Measurements from ENCODE around the gene LONRF2. TPM values are rescaled to one million over a fixed set of nuclear protein-coding genes. Genes with fewer than 3 reads are reported as not detected.
A peak's percentile ranks its signal among the peaks of the same experiment; 100 is the strongest.

LONRF2 gene
- polyA plus RNA-seq, 2 of the 4 experiments (the other 2 are of a cell fraction): 4.8 to 17.9 TPM

DNA sequence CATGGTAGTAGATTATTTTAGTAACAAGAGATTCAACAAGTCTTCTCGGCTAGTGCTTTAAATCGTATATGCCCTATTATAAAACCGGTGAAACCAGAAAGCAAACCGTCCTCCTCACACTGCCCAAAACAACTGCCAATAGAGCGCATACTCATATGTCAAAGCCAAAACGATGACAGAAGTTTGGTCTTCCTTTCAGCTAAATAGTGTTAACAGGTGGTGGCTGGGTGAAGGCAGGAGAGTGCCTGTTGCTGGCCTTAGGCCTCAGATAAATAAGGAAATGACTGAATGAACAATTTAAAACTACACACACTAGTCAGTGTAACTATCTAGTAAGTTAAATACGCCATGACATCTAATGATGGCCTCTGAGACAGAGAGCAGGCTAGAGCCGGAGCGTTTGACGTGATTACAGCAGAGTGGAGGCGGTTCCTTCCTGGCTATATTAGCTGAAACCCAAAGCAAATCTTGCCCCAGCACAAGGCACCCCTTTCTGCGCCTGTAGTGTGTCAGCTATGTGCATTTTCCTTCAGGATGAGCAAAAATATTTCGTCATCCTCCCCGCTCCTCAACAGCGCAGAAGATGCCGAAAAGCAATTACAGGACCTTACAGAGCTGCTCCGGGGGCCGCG lies 1.6 kb downstream of the LONRF2 start:
- H3K4me2 ChIP-seq: peak overlapping the region; percentile 83
- peak overlapping the region; percentile 88 for H3K4me3 ChIP-seq
- whole genome bisulfite sequencing (ENCODE audit: missing lambda C conversion rate): 55% methylated on average over 19 of the region's 19 CpGs
- H3K4me1 ChIP-seq: peaks cover 14% of the 10 kb centered on the region; the same call in 1 of the 3 replicates
- peaks cover 21% of the 10 kb centered on the region for H3K9me3 ChIP-seq
- ChIA-PET CTCF (interaction anchor here (0.6 to 7.4 kb wide), 13 partner anchors 11 to 162 kb away, joined by 3 to 52 read pairs (median 4); partner anchors contain the start of gene CHST10), POLR2A (interaction anchor here (0.8 to 4.7 kb wide), 4 partner anchors 14 to 69 kb away, joined by 3 to 49 read pairs (median 4); no protein-coding TSS in a partner anchor)
- DNase-seq (ENCODE audit: low read depth in 1 of 2, low spot score in 1 of 2): peak; percentile 9 to 50
- ATAC-seq: peak; percentile 56 to 76
- FAIRE-seq: no peak
- H3K27ac ChIP-seq: peak overlapping the region; percentile 92 to 94
- TF ChIP-seq JUNB (IDR thresholded peaks at IDR 0.05) (no peak), CEBPB (IDR thresholded peaks at IDR 0.05) (peak; percentile 4 to 13; a peak in 1 of 4 replicates)

- H3K4me2 ChIP-seq: no peak overlapping the region
- no peak overlapping the region for H3K4me3 ChIP-seq
- H3K4me1 ChIP-seq: peaks cover 8% of the 10 kb centered on the region; the same call in 1 of the 3 replicates
- TF ChIP-seq EP300 (IDR thresholded peaks at IDR 0.05): no peak
- H3K9me3 ChIP-seq: peaks cover 21% of the 10 kb centered on the region
- ATAC-seq: no peak
- whole genome bisulfite sequencing (ENCODE audit: missing lambda C conversion rate): 92% methylated on average over 1 of the region's 1 CpG
- ChIA-PET CTCF (no interaction called here), POLR2A (interaction anchor here (0.6 kb wide), 1 partner anchor 25 kb away, joined by 4 read pairs; no protein-coding TSS in a partner anchor)
- DNase-seq (ENCODE audit: low read depth in 1 of 2, low spot score in 1 of 2): peak in 1 of 2 experiments; percentile 18
- no peak for FAIRE-seq
- H3K27ac ChIP-seq: no peak overlapping the region
These were observed 4.7 kb downstream of the LONRF2 start for GRCh38 chr2:100317634-100318033.

GRCh38 chr2:100309973-100310719 lies 12.2 kb downstream of the LONRF2 start:
- CTCF ChIA-PET: no interaction called here
- H3K4me3 ChIP-seq: no peak overlapping the region
- H3K4me2 ChIP-seq: no peak overlapping the region
- ATAC-seq (no peak), FAIRE-seq (no peak), DNase-seq (ENCODE audit: low read depth in 1 of 2, low spot score in 1 of 2) (no peak)
- no peaks in the 10 kb centered on the region for H3K9me3 ChIP-seq
- TF ChIP-seq MYC (IDR thresholded peaks at IDR 0.05; ENCODE audit: borderline replicate concordance, low read length) (no peak), TP53 (CRISPR knock-in tag; IDR thresholded peaks at IDR 0.05) (no peak), PHF8 (IDR thresholded peaks at IDR 0.05; ENCODE audit: borderline replicate concordance, low read depth) (no peak), RAD21 (conservative IDR thresholded peaks at IDR 0.05 in 1 of 2, IDR thresholded peaks at IDR 0.05 in 1 of 2) (no peak), JUNB (IDR thresholded peaks at IDR 0.05) (no peak), POLR2A (IDR thresholded peaks at IDR 0.05; ENCODE audit: low read length) (no peak), CBX8 (IDR thresholded peaks at IDR 0.05) (no peak), SMC3 (IDR thresholded peaks at IDR 0.05) (no peak), REST (IDR thresholded peaks at IDR 0.05) (no peak), HDAC2 (IDR thresholded peaks at IDR 0.05) (no peak), ZFP36 (IDR thresholded peaks at IDR 0.05; ENCODE audit: borderline replicate concordance, partially characterized antibody) (no peak), ZNF302 (CRISPR knock-in tag; IDR thresholded peaks at IDR 0.05) (no peak), ELK1 (IDR thresholded peaks at IDR 0.05; ENCODE audit: low read depth, low read length) (no peak), HEYL (CRISPR knock-in tag; IDR thresholded peaks at IDR 0.05) (no peak)
- TF ChIP-seq, protein P1, sequence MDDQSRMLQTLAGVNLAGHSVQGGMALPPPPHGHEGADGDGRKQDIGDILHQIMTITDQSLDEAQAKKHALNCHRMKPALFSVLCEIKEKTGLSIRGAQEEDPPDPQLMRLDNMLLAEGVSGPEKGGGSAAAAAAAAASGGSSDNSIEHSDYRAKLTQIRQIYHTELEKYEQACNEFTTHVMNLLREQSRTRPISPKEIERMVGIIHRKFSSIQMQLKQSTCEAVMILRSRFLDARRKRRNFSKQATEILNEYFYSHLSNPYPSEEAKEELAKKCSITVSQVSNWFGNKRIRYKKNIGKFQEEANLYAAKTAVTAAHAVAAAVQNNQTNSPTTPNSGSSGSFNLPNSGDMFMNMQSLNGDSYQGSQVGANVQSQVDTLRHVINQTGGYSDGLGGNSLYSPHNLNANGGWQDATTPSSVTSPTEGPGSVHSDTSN (IDR thresholded peaks at IDR 0.05): no peak
- POLR2A ChIA-PET: no interaction called here
- WGBS (ENCODE audit: missing lambda C conversion rate): 83% methylated on average over 4 of the region's 4 CpGs
- H3K4me1 ChIP-seq: no peaks in the 10 kb centered on the region
- H3K27ac ChIP-seq: no peak overlapping the region
